HG02840 (cell line): ENCODE measurements around the gene ECT2L.

Experiments used
- ATAC-seq: cut with Tn5 transposase; IDR thresholded peaks from one replicate; pipeline ENCODE4 v1.9.1; 2021; ENCODE audit warnings: mild to moderate bottlenecking, moderate library complexity, moderate number of reproducible peaks; ENCODE audit not compliant: unreplicated experiment, low FRiP score

The ECT2L gene

DNA sequence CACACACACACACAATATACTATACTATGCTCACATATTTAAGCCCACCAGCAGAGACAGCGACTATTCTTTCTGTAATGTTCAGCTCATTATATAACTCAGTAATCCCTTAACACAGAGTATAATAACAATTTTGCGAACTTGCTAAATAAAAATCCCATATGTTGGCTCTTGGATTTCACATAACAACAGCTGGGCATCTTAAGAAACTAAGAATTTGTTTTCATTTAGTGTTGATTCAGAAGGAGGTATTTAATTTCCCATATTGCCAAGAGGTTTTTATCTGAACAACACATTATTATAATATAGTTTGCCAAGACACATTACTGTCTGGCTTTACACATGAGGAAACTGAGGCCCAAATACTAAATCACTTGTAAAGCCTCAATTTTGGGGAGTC is 7.4 kb downstream of the ECT2L start:
- ATAC-seq: no peak

DNA sequence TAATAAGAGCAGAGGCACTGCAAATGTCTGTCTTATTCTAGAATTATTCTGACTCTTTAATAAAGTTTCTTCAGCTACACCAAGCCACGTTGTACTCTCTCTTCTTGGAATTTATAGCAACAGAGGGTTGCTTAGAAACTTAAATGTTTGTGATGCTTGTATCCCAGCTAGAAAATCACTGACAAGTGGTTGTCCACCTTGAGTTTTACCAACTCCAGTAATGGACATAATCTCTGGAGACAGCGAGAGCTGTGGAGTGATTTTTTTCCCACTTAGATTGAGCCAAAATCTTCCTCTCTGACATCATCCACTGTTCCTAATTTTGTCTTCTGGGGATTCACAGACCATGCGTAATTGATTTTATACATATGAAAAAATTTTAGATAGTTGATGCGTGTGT is 8.0 kb downstream of the ECT2L start:
- ATAC-seq: no peak

DNA sequence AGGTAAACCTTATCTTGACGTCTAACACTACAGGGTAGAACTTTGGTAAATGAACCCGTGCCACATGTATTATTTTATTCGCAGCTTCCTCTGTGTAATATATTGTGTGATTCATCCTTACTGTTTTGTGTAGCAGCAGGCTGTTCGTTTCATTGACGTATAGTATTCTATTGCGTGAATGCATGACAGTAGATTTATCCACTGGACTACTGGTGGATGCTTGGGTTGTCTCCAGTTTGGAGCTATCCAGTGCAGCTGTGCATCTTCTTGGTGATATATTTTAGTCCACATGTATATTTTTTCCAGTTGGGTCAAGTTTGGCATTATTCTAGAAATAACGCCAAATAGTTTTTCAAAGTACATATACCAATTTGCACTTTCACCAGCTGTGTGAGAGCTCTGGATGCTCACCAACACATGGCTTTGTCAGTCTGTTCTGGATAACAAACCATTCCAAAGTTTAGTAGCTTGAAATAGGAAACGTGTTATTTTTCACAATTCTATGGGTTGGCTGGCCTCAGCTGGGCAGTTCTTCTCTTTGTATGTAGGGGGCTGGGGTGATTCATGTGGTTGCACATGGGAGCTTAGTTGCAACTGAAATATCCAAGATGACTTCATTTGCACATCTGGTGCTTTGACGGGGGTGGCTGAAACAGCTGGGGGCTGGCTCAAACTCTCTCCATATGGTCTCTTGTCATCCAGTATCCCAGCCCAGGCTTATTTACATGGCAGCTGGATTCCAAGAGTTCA is 9.3 kb downstream of the ECT2L start:
- ATAC-seq: no peak

DNA sequence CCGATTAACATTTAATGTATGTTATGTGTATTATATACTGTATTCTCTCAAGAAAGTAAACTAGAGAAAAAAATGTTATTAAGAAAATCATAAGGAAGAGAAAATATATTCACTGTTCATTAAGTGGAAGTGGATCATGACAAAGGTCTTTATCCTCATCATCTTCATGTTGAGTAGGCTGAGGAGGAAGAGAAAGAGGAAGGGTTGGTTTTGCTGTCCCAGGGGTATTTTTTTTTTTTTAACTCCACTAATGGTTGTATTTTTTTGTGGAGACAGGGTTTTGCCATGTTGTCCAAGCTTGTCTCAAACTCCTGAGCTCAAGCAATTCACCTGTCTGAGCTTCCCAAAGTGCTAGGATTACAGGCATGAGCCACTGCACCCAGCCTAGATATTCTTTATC is 11.0 kb downstream of the ECT2L start:
- ATAC-seq: no peak

DNA sequence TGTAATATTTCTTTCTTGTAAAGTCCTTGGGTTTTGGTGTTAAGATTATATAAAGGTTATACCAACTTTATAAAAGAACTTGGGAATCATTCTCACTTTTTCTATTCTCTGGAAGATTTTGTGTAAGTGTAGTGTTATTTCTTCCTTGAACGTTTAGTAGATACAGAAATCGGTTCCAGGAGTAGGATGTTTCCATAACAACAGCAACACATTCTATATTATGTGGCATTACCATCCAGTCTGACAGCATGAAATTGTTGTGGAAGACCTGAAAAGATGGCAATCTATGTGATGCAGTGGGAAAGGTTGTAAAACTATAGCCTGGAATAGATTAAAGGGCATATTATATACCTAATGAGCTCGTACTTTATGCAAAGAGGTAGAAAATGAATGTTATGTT is 13.8 kb downstream of the ECT2L start:
- ATAC-seq: no peak

DNA sequence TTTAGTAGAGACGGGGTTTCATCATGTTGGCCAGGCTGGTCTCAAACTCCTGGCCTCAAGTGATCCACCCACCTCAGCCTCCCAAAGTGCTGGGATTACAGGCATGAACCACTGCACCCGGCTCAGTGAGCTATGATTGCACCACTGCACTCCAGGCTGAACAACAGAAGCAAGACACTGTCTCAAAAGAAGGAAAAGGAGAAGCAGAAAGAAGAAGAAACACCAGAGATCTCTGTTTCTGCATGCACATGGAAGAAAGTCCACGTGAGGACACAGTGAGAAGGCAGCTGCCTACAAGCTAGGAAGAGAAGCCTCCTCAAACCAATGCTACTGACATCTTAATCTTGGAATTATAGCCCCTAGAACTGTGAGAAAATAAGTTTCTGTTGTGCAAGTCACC is 16.0 kb downstream of the ECT2L start:
- no peak for ATAC-seq

DNA sequence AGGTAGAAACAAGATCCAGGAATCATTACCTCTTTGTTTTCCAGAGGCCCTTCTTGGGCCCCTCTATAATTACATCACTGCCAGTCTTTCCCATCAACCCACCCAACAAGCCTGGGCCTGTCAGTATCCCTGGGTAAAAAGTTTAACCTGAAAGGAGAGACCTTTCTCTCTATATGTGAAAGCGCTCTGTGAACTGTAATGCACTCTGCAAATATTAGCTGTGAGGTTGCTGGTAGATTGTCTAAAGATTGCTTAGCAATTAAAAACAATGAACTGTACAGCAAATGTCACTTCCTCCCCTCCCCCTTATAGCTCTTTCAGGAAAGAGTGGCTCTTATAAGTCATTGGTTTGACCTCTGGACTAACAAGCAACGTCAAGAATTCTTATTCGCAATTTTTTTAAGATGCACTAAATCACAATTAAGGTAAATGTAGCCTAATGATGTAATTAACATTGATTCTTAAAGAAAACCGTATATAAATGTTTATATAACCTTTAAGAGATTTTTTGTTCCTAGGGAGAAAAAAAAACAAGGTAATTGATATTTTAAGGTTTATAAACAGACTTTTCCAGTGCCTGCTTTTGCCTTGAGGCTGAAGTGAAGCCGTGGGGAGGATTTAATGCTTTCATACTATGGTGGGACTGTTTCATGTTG is 18.4 kb downstream of the ECT2L start:
- no peak for ATAC-seq

DNA sequence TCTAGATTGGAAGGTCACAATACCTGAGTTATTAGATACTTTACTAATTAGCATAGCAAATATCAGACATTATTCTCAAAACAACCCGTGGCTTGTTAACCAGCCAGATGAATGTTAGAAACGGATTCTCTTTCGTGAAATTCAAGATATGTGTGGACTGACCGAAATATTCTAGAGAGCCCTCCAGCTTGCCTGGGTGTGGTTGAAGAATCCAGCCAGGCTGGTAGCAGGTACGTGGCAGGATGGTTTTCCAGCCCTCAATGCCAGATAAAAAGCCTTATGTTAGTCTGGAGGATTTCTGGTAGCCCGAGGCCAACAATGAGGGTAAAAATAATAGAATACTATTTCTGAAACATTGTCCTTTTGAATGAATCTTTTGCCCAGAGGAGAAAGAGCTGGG is 19.3 kb downstream of the ECT2L start:
- ATAC-seq: no peak

DNA sequence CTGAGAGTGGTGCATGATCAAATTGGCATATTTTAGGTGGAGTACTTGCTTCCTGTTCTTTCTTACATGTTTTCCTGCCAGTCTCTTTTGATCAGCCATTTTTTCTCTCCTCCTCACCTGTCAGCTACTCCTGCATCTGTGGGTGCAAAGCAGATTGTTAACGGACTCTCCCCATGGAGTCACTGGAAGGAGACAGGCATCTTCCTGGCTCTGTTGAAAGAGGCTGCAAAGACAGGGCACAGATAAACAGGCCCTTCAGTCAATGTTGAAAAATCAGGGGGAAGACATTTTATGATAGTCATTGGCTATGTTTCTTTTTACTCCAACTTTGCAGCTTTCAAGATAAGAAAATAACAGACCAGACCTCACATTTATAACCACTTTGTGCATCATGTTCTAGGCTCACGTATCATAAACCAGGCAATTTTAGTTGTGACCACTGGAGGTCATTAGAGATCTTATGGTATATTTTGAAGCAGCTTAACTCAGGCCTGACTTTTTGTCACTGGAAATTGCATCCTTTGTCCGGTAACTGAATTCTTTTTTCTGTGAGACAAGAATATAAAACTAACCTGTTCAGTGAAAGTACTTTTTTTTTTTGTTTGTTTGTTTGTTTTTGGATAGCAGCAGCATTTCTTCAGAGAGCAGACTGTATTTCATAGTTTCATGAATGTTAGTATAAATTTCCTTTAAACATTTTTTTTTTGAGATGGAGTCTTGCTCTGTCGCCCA is 20.1 kb downstream of the ECT2L start:
- peak; percentile 56 for ATAC-seq

DNA sequence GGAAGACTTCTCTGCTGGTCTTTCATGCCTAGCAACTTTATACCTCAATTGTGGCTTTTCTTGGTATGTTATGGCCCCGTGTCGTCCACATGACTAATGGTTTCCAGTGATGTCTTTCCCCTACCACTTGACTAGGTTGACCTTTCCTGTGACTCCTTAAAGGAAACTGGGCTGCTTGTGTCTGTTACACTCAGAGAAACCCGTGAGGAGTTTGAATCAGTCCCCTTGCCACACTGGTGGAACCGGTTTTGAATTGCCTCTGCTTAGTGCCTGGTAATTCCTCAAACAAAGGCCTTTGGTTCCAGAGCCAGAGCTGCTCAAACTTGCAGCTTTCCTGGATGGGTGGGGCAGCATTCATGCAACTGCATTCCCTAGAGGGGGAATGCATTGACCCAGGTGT is 21.9 kb downstream of the ECT2L start:
- no peak for ATAC-seq

DNA sequence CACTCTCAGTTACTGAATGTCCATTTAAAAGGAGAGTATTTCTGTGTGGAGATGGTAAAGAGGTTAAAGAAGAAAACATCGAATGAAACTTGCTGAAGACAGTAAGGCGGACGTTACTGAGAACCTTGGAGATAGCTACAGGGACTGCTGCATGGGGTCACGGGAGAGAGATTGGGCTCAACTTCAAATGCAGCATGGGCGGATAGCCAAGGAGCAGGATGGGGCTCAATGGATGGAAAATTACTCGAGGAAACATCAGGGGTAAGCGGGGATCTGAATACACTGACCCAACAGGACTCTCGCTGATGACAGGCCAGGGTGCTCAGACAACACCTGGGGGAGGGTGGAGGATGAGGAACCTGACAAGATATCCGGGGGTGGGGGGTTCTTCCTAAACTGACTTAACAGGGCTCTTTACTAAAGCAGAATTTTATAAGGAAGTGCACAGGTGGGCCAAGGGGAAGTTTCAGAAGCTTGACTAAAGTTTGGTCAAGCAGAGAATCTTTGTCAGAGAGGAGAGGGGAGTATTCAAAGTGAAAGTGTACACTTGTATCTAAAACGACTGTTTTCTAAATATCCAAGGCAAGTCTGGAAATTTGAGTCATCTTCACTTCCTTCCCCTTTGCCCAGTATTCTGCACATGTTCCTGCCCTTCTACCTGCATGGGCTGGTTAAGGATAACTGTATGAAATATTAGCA is 22.8 kb downstream of the ECT2L start:
- peak; percentile 74 for ATAC-seq

DNA sequence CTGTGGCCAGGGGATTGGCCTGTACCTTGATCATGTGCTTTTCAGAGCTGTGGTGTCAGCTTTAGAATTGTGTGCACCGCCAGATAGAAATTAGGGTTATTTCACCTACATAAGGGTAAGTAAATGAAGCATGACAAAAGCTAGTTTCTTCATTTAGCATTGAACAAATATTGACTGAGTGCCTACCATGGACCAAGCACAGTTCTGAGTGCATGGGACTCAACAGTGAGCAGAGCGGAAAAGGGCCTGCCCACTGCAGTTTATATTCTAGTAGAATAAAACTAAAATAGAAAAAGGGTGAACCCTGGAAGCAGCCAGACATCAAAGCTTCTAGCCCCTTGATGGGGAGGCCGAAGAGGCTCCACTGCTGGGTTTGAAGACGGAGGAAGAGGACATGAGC is 25.6 kb downstream of the ECT2L start:
- no peak for ATAC-seq

DNA sequence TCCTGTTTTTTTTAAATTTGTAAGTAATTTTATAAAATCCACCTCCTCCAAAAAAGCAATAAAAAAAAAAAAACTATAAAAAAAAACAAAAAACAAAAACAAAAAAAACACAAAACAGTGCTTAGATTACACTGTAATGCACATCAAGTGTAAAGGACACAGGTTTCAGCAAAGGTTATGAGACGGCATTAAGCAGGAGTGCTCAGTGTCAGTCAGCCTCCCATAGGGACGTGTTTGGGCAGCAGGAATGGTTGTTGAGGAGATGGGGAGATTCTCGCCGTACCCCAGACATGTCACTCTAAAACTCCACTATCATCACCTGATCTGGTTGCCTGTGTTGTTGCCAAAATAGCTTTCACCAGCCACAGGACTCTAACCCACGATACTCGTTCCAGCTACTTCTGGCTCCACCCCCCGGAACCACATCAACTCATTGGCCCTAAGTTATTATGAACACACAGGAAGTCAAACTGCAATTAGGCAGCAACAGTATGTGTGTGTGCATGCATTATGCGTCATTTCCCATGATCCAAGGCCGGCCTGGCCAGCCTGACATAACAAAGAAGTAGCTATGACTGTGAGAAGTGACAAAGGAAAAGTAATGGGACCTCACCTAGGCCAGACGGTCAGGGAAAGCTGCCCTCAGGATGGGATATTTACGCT is 28.7 kb downstream of the ECT2L start:
- ATAC-seq: no peak

DNA sequence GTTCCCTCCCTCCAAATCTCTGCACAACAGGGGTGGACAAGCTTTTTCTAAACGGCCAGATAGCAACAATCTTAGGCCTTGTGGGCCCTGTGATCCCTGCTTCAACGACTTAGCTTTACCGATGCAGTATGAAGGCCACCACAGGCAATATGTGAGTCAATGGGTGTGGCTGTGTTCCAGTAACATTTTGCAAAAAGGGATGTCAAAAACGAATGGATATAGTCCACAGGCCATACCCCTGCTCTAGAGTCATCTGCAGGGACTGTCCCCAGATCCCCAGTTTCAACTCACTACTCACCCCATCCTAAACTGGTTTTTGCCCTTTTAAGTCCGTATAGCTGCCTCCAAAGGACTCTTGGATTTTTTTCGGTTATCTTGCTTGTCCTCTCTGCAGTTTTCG is 34.4 kb downstream of the ECT2L start:
- ATAC-seq: no peak

DNA sequence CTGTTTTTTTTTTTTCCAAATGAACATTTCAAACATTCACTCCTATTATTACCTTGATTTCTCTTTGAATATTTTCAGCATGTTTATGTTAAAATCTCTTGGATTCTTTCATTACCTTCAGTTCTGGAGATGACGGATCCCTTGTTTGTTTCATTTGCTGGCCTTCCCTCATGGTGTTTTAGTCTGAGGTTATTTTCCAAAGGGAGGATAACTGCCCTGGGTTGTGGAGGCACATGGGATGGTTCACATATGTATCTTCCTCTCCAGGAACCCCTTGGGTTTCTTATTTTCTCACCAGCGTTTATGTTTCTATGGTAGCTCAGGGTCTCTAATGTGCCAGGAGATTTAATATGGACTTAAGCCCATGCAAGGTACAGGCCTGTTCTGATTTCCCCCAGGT is 36.3 kb downstream of the ECT2L start:
- ATAC-seq: no peak

DNA sequence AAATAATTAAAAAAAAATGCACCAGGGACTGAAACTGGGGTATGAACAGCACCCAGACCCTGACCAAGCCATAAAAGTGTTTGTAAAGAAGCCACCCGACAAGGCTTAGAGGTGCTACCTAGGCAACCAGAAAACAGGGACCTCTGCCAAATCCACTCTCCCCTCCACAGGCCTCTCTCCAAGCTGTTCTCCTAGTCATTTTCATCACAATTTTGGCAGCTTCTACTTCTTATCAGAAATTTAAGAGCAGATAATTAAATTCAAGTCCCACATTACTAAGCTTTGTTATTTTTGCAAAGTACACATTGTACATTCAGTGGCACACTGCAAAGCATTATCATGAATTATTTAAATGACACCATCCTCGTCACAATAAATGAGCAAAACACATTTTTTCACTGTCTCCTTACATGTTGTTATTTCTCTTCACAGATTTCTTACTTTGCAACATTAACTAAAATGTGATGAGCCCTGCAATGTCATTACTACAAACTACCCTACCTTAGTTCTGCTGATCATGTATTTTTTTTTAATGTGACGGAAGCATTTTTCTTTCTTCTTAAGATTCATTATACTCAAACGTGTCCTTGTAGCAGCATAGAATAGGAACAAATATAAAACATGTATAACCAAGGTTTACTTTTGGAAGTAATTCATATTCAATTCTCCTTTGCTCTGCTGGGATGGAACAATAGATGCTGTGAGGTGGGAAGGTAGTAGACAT is 38.1 kb downstream of the ECT2L start:
- no peak for ATAC-seq

DNA sequence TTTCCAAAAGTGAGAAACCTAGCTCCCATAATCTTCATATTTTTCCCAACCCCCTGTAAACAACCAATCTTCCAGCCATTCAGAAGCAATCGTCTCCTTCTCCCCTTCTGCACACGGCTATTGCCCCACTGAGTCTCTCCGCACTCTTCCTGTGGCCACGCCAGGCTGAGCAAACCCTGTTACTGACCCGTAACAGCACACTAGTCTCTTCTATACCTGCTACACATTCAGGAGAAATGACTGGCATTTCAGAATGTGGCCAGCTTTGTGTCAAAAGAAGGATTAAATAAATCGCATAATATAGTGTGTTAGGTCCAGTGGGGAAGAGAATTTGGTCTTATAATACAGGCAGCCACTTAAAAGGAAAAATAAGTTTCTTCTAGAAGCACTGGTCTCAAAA is 41.4 kb downstream of the ECT2L start:
- ATAC-seq: no peak

DNA sequence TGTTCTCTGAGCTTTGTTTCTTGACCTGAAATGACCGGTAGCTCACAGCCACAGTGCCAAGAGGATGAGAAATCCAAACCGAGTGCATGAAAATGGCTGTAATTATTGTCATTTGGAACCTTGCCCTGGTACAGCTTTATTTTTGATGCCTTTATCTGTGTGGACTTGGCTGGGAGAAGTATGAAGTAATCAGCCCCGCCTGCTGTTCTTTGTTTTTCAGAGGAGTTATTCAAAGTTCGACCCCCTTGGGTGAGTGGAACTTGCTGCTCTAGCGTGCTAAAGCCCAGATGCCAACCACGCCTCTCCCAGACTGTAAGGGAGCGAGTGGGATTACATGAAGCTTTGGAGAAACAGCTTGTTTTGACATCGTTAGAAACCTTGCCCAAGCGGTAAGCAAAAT is 48.3 kb downstream of the ECT2L start:
- no peak for ATAC-seq

DNA sequence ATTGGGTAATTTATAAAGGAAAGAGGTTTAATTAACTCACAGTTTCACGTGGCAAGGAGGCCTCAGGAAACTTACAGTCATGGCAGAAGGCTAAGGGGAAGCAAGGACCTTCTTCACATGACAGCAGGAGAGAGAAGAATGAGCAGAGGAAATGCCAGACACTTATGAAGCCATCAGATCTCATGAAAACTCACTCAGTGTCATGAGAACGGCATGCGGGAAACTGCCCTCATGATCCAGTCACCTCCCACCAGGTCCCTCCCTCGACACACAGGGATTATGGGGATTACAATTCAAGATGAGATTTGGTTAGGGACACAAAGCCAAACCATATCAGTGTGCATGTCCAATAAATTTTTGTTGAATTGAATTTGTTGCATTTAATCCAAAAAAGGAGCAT is 52.0 kb downstream of the ECT2L start:
- no peak for ATAC-seq

DNA sequence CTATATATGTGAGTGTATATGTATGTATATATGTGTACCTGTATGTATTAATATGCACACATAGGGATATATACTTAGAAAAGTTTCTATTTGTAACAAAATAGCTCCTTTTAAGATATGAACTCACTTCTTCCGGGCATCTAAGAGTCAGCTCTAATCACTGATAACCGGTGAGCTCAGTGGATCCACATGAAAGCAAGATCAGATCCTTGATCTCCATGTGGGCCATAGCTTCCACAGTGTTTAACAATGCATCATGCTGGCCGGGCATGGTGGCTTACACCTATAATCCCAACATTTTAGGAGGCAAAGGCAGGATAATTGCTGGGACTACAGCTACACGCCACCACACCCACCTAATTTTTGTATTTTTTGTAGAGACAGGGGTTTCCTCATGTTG is 52.6 kb downstream of the ECT2L start:
- no peak for ATAC-seq
